Bone marrow (tissue), 2 donors: ENCODE measurements around the gene ZNF232.
A peak's percentile ranks its signal among the peaks of the same experiment; 100 is the strongest.
"Not testable (repeated sequence)": the region's sequence is repeated elsewhere in the genome, so short reads cannot be mapped to it uniquely, and the experiment has no call there.

Experiments
- DNase-seq, 2 donors: peaks; one replicate each; lab custom pipeline; 2025; lab: John Stamatoyannopoulos, UW

ZNF232 gene

DNA sequence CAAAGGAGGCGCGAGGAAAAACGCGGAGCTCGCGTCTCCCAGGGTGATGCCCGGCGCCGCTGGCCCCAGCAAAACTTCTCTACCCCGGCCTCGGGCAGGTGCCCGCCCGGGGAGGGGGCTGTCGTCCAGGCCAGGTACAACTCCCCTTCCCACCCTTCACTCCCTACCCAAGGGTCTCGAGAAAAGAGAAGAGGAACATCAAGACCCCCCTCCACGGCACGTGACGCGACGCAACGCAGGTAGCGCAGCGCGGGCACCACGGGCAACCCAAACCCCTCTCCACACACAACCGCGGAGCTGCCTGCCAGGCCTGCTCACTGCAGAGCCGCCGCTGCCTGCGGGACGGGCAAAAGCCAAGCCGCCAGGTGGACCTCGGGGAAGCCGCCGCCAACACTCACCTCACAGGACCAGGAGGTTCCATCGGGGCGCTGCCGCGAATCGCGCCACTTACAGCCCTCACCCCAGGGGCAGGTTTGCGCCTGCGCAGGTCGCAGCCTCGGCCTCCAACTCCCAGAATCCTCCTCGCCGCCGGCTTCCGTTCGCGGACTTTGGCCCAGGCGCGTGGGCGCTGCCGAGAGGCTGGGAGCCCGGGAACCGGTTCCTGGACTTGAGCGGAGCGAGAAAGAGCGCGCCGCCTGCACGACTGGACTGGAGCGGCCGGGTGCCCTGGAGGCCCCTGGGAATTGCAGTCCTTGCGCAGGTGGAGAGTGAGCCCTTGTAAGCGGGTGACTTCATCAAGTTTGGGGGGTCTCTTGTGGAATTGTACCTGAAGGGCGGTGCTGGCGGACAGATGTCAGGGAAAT is at the start of gene ZNF232:
ZNF232 (minus strand) TSS at position 477 of the 803 bp plus-strand sequence; CDS start at position 421, 56 bp downstream.
- DNase-seq: peak; percentile 75

DNA sequence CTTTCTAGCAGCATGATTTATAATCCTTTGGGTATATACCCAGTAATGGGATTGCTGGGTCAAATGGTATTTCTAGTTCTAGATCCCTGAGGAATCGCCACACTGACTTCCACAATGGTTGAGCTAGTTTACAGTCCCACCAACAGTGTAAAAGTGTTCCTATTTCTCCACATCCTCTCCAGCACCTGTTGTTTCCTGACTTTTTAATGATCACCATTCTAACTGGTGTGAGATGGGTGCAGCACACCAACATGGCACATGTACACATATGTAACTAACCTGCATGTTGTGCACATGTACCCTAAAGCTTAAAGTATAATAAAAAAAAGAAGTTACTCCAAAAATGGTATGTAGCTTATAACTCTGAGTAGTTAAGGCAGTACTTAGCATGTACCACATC is 49.0 kb upstream of the ZNF232 start:
- DNase-seq: not testable (repeated sequence)

DNA sequence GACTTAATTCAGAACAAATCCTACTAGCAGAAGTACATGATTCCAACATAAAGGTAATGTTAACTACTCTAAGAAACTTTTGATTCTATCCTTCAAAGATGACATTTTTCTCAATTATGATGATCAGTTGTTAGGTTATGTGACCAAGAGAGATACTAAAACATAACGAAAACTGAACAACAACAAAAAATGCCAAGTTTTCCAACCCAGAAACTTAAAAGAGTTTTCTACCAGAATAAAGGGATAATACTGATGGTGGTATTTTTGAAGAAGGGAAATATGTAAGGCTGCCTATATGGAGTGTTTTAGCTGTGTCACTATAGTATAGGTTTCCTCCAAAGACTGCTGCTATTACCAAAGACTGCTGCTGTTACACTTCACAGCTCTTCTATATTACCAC is 34.4 kb upstream of the ZNF232 start:
- not testable (repeated sequence) for DNase-seq

DNA sequence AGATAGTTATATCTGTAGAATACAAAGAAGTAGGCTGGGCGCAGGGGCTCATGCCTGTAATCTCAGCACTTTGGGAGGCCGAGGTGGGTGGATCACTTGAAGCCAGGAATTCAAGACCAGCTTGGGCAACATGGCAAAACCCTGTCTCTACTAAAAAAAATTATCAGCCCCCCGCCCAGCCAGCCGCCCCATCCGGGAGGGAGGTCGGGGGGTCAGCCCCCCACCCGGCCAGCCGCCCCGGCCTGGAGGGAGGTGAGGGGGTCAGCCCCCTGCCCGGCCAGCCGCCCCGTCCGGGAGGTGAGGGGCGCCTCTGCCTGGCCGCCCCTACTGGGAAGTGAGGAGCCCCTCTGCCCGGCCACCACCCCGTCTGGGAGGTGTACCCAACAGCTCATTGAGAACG is 31.2 kb upstream of the ZNF232 start:
- not testable (repeated sequence) for DNase-seq

DNA sequence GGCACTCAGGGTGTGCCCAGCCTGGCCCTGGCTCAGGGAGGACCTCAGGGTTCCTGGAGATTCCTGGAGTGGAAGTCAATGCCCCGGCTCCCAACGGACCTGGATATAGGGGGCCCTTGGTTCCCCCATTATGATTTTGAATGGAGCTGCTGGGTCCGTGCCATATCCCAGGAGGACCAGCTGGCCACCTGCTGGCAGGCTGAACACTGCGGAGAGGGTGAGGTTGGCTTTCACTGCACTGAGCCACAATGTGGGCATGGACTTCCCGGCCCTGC is 27.7 kb upstream of the ZNF232 start:
- no peak for DNase-seq

DNA sequence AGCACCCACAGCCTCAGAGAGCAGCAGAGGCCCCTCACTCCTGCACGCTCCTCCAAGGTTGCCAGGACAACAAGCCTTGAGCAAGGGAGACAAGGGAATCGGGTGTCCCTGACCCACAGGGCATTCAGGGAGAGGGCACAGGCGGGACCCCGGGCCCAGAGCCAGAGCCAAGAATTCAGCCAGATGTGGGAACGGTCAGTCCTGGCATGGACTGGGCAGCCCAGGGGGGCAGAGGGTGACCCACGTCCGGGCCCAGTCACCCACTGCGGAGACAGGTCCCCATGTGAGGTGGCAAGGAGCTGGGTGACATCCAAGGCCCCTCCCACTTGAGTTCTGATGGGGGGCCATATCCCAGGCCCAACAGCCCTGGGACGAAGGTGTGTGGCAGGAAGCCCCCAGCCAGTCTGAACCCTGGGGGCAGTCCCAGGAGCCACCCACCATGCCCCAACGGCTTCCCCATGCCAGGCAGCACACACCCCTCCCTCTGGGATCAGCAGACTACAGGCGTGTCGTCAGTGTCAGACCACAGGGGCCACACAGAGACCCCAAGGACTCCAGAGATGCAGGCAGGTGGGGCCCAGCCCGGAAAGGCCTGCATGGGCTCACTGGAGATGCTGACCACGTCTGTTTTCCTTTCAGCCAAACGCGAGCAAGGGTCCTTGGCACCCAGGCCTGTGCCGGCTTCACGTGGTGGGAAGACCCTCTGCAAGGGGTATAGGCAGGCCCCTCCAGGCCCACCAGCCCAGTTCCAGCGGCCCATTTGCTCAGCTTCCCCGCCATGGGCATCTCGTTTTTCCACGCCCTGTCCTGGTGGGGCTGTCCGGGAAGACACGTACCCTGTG is 27.2 kb upstream of the ZNF232 start:
- DNase-seq: no peak

DNA sequence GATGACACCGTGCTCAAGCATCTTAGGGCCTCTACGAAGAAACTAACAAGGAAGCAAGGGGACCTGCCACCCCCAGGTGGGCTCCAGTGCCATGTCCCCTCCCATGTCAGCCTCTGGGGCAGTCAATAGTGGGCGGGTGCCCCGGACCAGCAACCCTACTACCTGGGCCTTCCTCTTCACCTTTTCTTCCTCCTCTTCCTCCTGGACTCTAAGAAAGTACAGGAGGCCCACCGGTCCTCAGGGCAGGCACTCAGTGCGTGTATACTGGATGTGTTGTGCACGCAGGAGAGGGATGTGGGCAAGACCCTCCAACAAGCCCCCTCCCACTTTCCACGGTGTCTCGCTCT is 26.5 kb upstream of the ZNF232 start:
- DNase-seq: not testable (repeated sequence)

DNA sequence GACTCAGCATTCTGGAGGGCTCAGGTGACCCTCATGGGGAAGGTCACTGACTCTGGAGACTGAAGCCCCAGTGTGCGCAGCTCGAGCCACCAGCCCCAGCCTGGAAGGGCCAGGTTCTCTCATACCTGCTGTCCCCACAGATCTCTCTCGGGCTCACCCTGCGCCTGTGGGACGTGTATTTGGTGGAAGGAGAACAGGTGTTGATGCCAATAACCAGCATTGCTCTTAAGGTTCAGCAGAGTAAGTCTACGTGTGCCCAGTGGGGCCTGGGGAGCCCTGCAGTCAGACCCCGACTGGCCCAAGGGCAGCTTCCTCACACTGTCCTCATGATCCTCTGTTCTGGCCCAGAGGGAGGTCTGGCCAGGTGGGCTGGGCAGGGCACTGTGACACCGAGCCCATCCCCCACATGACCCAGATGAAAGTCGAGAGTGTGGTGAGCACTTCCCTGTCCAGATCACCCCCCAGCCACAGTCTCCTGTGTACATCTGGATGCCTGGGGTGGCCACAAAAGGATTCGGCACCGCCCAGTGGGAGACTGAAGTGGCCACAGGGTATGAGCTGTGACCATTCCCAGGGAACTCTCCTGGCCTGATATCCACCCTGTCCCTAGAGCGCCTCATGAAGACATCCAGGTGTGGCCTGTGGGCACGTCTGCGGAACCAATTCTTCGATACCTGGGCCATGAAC is 26.0 kb upstream of the ZNF232 start:
- DNase-seq: not testable (repeated sequence)

DNA sequence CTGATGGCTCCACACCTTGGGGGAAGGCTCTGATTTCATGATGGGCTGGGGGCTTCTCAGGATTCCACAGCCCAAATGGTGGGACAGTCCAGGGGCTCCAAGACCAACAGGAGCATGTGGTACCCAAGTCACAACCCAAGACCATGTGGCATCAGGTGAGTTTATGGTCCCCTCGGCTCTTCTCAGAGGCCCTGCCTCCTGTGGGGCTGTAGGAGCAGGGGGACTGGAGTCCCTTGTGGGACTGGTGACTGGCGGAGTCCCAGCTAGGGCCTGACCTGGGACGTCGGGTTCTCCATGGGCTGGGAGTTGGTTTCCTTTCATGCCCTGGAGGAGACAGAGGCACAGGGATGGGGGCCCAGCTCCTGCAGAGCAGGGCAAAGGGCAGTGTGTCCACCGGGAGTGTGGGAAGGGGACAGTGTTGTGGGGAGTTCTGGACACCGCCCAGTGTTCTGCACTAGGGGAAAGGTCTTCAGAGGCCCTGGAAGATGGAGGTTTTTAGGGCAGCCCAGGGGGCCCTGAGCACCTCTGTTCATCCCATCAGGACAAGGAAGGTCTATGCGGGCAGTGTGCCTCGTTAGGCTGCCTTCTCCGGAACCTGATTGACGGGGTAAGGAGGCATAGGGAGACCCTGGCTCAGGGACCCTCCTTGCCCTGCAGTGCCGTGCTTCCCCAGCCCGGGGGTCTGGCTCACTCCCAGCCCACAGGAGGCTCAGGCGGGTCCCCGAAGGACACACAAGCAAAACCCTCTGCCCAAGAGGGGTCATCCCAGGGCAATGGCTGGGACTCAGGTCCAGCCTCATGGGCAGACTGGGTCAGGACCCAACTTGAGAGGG is 25.1 kb upstream of the ZNF232 start:
- not testable (repeated sequence) for DNase-seq

DNA sequence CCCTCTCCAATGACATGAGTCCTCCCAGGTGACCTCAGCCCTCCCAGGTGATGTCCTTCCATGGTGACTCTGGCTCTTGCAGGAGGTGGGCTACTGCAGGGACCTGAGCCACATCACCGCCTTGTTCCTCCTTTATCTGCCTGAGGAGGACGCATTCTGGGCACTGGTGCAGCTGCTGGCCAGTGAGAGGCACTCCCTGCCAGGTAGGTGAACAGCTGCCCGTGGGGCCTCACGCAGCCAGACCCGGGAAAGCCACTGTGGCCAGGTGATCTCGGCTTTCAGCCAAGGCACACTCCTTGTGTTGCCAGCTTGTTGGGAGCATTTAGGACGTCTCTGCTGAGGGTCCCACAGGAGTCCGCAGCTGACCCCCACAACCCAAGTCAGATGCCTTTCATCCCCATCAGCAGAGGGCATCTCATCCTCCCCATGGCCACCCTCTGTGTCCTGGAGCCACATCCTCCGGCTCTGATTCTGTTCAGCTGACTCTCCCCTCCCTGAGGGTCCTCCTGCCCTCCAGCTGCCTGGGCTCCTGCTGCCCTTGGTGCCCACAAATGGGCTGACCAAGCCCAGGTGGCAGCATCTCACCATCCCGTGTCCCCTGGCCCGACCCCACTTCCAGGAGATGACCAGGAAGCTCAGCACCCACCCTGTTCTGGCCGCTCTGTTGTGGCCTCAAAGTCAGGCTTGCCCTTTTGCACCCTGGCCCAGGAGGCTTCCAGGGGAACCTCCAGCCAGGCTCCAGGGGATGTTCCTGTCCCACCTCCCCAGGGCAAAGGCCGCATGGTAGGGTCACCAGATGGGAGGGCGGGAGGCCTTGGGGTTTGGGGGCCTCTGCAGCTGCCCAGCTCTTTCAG is 24.3 kb upstream of the ZNF232 start:
- no peak for DNase-seq

DNA sequence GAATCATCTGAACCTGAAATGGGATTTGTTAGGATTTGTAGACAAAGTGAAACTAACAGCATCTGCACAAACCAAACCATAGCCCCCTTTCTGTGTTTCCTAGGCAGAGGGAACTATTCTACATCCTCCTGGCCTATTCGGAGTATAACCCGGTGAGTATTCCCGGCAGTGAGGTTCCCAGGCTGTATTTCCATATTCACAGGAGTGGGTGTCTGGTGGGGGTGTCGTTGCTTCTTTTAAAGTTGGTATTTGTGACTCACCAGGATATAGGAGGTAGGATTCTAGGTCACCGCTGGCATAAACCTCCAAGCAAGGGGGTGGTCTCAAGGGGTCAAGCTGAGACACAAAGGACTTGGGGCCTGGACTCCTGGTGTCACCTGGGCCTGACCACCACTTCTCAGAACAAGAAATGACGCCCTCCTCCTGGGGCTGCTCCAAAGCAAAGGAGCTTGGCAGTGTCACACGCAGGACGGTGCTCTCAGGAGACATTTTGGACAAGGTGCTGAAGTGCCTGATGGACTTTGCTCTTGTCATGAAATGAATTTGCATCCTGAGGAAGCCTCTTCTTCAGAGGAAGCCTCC is 23.5 kb upstream of the ZNF232 start:
- DNase-seq: not testable (repeated sequence)

DNA sequence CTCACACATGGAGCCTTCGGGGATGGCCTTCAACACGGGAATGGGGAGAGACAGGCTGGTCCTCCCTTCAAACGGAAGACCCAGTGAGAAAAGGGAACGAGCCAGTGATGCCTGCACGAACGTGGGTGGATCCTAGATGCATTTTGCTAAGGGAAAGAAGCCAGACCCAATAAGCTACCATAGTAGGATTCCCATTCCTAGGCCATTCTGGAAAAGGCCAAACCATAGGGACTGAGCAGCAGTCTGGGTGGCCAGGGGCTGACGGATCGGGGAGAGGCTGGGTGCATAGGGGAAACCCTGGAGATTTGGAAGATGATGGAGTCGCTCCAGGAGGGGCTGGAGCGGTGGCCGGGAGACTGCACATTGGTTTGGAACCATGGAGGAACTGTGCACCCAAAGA is 22.9 kb upstream of the ZNF232 start:
- not testable (repeated sequence) for DNase-seq

DNA sequence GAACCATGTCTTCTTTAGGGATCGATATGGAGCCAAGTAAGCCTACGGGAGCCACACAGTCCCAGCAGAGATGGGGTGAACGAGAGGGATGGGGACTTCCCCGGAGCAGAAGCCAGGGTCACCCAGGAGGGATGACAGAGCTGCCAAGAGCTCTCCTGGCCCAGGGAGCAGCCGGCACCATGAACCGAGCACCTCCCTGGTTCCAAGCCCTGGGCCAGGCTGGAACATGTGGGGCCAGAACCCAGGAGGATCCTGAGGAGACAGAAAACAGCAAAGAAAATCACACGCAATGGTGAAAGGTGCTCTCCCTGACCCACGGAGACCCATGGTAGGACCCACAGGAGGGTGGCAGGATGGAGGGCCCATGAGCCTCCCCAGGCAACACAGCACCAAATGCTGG is 22.3 kb upstream of the ZNF232 start:
- not testable (repeated sequence) for DNase-seq

DNA sequence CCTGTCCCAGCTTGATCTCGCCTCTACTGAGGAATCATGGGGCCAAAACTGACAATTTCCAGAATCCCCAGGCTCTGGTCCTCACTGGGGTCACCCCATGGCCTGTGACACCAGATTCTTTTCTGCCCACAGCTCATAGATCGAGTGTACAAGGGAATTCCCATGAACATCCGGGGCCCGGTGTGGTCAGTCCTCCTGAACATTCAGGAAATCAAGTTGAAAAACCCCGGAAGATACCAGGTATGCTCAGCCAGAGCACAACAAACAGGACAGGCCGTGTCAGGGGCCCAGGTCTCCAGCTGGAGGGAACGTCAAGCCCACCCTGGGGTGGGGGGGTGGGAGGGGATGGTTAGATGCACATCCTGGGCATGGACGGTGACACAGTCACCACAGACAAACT is 21.6 kb upstream of the ZNF232 start:
- DNase-seq: no peak

DNA sequence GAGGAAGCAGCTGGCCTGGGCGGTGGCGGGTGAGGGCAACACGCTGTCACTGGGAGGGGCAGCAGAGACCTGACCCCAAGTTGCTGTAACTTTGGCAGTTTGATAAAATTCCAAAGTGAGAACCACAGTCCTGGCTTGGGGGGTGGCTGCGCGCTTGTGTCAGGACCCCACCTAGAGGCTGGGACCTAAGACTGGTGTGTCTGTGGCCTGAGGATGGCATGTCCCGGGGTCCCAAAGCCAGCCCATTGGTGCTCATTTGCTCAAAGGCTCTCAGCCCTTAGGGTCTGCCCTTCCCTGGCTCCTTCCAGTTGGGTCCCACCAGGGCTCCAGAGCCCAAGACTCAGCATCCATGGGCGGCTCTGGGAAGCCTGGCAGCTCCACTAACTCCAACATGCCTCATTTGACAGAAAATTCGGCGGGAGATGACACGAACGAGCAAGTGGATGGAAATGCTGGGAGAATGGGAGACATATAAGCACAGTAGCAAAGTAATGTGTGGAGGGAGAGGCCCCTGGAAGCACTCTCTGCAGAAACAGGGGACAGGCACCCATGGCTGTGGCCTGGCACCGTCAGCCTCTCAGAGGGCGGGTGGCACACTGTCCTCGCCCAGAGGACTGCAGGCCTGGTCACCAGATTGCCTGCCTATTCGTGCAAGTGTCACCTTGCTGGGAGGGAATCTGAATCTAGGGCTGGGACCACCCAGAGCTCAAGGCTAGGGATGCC is 21.0 kb upstream of the ZNF232 start:
- DNase-seq: not testable (repeated sequence)

DNA sequence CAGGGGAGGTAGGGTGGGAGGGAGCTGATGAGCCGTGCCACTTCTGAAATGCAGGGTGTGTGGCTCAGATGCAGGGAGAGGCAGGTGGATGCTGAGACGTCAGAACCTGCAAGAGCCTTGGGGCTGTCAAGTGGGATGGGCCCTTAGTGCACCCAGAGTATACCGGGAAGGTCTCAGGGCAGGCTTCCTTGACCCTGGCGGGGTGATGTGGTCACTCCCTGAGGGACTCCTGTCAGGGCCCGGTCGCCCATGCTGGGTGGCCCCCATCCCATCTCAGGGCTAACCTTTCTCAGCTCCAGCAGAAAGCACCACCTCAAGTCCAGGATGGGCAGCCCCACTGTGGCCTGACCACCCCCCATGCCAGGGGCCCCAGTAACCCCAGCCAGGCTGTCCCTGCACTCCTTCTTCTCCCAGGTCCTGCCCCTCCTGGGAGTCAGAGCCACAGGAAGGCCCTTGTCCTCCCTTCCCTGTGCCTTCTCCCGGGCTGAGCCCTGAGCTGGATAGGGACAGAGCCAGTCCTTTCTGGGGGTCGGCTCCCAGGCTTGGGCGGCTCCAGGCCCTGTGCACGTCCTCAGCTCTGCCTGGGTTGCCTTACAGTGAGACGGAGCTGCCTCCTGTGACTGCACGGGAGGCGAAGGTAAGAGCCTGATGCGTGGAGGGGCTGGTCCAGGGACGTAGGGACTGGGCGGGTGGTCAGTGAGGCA is 20.3 kb upstream of the ZNF232 start:
- DNase-seq: not testable (repeated sequence)

DNA sequence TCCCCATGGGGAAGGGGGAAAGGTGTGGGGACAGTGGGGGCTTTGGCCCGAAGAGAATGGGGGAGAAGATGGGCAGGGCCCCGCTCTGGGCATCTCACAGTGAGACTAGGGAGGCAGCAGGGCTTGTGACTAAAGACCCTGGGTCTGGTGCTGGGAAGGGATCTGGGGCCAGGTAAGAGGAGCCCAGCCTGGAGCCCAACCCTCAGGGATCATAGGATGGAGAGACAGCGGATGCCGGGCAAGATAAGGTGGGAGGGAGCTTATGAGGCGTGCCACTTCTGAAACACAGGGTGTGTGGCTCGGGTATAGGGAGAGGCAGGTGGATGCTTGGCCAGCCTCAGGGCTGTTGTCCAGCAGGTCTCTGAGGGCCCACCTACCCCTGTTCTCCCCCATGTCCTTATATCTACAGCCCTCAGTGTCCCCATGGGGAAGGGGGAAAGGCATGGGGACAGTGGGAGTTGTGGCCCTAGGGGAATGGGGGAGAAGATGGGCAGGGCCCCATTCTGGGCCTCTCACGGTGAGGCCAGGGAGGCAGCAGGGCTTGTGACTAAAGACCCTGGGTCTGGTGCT is 19.6 kb upstream of the ZNF232 start:
- no peak for DNase-seq

DNA sequence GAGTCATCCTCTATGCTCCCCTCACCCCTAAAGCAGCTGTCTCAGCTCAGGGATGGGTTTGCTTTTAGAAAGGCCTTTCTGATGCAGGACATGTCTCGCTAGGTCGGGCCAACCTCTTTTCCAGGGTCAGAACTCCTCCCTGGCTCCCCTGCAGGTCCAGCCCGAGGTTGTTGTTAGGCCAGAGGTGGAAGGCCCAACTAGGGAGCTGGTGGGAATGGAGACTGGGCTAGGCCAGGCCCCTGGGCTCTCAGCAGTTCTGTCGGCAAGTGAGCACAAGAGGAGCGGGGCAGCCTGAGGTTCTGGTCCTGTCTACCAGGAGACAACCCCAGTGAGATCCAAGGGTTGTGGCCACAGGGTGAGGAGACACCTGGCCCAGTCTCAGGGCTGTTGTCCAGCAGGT is 19.0 kb upstream of the ZNF232 start:
- not testable (repeated sequence) for DNase-seq

DNA sequence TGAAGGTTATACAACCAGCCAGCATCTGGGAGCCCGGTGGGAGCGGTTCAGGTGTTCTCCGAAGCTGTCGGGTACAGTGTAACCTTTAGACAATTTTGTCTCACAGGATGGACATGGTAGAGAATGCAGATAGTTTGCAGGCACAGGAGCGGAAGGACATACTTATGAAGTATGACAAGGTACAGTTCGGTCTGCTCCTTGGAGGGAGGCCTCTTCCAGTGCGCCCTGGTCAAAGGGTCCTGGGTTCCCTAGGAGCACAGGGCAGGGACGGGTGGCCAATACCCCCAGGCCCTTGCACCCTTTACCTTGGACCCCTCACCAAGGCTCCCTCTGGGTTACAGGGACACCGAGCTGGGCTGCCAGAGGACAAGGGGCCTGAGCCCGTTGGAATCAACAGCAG is 18.6 kb upstream of the ZNF232 start:
- not testable (repeated sequence) for DNase-seq
